Measurements from ENCODE around the gene DICER1.

The DICER1 gene

GRCh38 chr14:95061317-95062093, 95.8 kb downstream of the DICER1 start:
- DNase-seq (ENCODE audit: low read depth in 3 of 3): no peak

GRCh38 chr14:95059126-95059525, 98.2 kb downstream of the DICER1 start:
- no peak for DNase-seq (ENCODE audit: low read depth in 3 of 3)

GRCh38 chr14:95058491-95058890, 98.8 kb downstream of the DICER1 start:
- DNase-seq (ENCODE audit: low read depth in 3 of 3): no peak

- no peak for DNase-seq (ENCODE audit: low read depth in 3 of 3)
Observed at GRCh38 chr14:95057851-95058250, 99.5 kb downstream of the DICER1 start.

GRCh38 chr14:95057147-95057546, 100.2 kb downstream of the DICER1 start:
- no peak for DNase-seq (ENCODE audit: low read depth in 3 of 3)

GRCh38 chr14:95056476-95056875, 100.9 kb downstream of the DICER1 start:
- no peak for DNase-seq (ENCODE audit: low read depth in 3 of 3)

- DNase-seq (ENCODE audit: low read depth in 3 of 3): no peak
Observed at GRCh38 chr14:95055318-95055717, 102.0 kb downstream of the DICER1 start.

- no peak for DNase-seq (ENCODE audit: low read depth in 3 of 3)
Observed at GRCh38 chr14:95054346-95055280, 102.7 kb downstream of the DICER1 start.

GRCh38 chr14:95052016-95052585, 105.2 kb downstream of the DICER1 start:
- DNase-seq (ENCODE audit: low read depth in 3 of 3): no peak

- DNase-seq (ENCODE audit: low read depth in 3 of 3): no peak
Observed at GRCh38 chr14:95049952-95050351, 107.4 kb downstream of the DICER1 start.

GRCh38 chr14:95048771-95049312, 108.5 kb downstream of the DICER1 start:
- DNase-seq (ENCODE audit: low read depth in 3 of 3): no peak

- DNase-seq (ENCODE audit: low read depth in 3 of 3): no peak
Observed at GRCh38 chr14:95047754-95048153, 109.6 kb downstream of the DICER1 start.

GRCh38 chr14:95046711-95047681, 110.3 kb downstream of the DICER1 start:
- DNase-seq (ENCODE audit: low read depth in 3 of 3): no peak

GRCh38 chr14:95045836-95046430, 111.4 kb downstream of the DICER1 start:
- DNase-seq (ENCODE audit: low read depth in 3 of 3): no peak

GRCh38 chr14:95045106-95045701, 112.1 kb downstream of the DICER1 start:
- DNase-seq (ENCODE audit: low read depth in 3 of 3): no peak

- no peak for DNase-seq (ENCODE audit: low read depth in 3 of 3)
Observed at GRCh38 chr14:95044463-95045105, 112.7 kb downstream of the DICER1 start.

- no peak for DNase-seq (ENCODE audit: low read depth in 3 of 3)
Observed at GRCh38 chr14:95043732-95044462, 113.4 kb downstream of the DICER1 start.

GRCh38 chr14:95043314-95043713, 114.0 kb downstream of the DICER1 start:
- no peak for DNase-seq (ENCODE audit: low read depth in 3 of 3)

GRCh38 chr14:95041477-95042020, 115.8 kb downstream of the DICER1 start:
- no peak for DNase-seq (ENCODE audit: low read depth in 3 of 3)
